ENCODE measurements around the gene GLRX.

GRCh38 chr5:95808686-95809413 is 13.7 kb downstream of the GLRX start:
- TF ChIP-seq POLR2A (IDR thresholded peaks at IDR 0.05; ENCODE audit: low read length), result no peak
- no peak for TF ChIP-seq GATA1 (IDR thresholded peaks at IDR 0.05; ENCODE audit: low read depth, low read length)

Measured in erythroblast (primary cell).